Body of pancreas (tissue), 4 donors: ENCODE results near the gene DGKG.

ENCODE experiments used
- CTCF ChIP-seq, 7 experiments: fragments of 450-650 bp in 4 of 7; fragments of 200-600 bp in 3 of 7; sonication (generic) in 3 of 7; IDR thresholded peaks; one replicate each; pipeline ENCODE4 v1.5.1; 2016 to 2019; ENCODE audit warnings: antibody characterized with exemption in 7 of 7
- POLR2A ChIP-seq, 3 donors: fragments of 450-650 bp; IDR thresholded peaks; one replicate each; pipeline ENCODE4 v1.6.1; 2016; ENCODE audit warnings: antibody characterized with exemption in 3 of 3, mild to moderate bottlenecking in 2 of 3

GRCh38 chr3:186383026-186383993, 21.3 kb upstream of the DGKG start:
- TF ChIP-seq POLR2A (IDR thresholded peaks at IDR 0.05) (no peak), CTCF (IDR thresholded peaks at IDR 0.05) (no peak)
